ENCODE results near the gene FASTKD2.
"Not testable (repeated sequence)": the region's sequence is repeated elsewhere in the genome, so short reads cannot be mapped to it uniquely, and the experiment has no call there.

Gene FASTKD2

DNA sequence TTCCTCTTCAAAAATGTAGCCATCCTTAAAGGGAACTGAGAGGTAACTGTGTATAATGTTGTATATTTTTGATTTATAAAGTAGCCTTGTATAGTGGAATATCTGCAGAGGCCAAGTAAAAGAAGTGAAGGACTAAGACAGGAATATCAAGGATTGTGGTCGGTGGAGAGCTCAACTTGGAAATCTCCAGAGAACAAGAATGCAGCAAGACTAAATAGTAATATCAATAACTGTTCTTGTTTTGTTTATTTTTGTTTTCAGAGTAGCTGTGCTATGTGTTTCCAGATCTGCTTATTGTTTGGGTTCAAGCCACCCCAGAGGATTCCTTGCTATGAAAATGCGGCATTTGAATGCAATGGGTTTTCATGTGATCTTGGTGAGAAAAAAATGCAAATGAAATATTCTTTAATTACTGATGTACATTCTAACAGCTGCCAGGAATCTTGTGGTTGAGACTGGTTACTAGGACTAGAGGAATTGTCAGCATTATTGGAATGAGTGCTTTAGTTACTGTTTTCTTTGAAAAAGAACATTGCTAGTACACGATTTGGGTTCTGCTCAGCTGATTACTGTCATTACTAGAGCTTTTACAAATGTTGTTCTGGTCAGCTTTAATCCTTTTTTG, 25.0 kb downstream of the FASTKD2 start:
- no peak for DNase-seq (ENCODE audit: low read depth)

DNA sequence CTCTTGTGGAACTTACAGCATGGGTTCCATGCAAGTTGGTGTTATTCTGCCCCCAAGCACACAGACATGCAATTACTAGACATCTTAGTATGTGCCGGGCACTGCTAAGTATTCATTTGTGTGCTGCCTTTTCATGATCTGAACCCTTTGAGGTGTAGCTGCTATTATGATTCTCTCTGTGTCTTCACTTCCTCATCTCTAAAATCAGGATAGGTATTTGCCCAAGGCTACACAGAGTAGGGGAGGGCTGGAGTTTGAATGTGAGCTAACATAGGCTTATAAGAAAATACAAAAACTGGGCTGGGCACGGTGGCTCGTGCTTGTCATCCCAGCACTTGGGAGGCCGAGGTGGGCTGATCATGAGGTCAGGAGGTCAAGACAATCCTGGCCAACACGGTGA, 27.2 kb downstream of the FASTKD2 start:
- no peak for DNase-seq (ENCODE audit: low read depth)

DNA sequence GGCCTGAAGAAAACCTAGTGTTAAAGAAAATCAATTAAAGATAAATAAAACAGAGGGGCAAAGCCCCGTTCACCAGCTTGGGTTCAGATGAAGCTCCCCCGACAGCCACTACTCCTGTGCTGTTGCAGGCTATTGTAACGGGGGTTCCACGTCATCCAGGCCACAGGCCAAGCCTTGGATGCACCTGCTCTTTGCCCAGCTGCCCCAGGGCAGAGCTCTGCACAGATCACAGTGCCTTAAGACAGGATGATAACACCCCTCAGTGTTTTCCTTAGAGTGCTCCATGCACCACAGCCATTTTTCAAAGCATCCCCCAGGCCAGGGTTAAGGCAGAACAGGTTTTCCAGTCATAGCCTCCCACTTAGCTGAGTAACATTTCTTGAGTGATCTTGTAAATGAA, 32.0 kb downstream of the FASTKD2 start:
- DNase-seq (ENCODE audit: low read depth) = no peak

DNA sequence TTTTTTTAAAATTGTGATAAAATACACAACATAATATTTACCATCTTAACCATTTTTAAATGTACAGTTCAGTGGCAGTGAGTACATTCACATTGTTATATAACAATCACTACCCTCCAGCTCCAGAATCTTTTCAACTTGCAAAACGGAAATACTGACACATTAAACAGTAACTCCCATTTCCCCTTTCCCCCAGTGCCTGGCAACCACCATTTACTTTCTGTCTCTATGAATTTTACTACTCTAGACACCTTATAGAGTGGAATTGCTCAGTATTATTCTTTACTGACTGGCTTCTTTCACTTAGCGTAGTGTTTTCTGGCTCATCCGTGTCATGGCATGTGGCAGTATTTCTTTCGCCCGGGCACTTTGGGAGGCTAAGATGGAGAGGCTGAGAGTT, 32.6 kb downstream of the FASTKD2 start:
- DNase-seq (ENCODE audit: low read depth) = no peak

DNA sequence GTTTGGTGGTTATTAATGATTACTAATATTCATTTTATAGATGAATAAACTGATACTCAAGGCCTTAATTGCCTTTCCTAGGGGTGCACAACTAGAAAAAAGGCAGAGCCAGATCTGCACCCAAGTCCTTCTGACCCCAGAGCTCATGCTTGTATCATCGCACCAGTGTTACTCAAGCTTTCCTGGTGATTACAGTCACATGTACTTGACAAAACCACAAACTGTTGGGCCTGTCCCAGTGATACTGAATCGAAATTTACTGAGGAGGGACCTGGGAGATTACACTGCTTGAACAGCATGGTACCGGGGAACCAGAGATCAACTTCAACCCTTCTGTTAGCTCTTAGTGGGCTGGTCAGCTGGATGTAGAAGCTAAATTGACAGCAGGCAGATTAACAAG, 33.7 kb downstream of the FASTKD2 start:
- no peak for DNase-seq (ENCODE audit: low read depth)

DNA sequence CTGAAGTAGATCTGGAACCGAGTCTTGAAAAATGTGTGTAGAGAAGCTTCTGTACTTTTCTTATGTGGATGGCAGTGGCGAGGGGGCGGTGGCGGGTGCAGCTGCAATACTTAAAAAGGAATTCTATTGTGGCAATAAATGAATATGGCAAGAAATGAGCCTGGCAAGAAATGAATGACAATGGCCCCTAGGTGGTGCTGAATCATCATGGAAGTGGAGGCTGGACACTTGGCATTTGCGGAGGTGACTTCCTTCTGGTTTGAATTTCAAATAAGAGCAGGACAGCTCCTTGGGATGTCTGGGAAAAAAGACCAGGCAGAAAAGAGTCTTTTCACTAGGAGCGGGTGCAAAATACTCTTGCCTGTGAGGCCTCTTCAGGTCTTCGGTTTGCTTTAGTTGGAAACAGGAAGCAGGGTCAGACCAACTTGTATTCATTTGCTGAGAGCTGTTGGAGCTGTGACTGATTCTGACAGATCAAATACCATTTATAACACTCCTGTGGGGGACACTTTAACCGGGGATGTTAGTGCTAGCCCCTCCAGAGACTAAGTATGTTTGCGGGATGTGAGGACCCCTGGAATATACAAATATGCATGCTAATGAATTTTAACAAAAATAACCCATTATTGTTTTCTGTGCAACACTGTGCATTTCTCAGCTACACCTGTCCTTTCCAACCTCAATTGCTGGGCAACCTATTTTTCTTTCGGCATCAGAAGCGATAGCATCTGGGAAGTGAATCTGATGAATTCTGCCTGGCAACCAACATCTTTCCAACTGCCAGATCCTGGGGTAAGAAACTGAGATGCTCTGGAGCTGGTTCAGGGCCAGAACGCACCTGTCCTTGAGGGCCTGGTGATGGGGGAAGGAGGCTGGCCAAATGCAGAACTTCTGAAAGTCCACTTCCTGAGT, 35.4 kb downstream of the FASTKD2 start:
- no peak for DNase-seq (ENCODE audit: low read depth)

DNA sequence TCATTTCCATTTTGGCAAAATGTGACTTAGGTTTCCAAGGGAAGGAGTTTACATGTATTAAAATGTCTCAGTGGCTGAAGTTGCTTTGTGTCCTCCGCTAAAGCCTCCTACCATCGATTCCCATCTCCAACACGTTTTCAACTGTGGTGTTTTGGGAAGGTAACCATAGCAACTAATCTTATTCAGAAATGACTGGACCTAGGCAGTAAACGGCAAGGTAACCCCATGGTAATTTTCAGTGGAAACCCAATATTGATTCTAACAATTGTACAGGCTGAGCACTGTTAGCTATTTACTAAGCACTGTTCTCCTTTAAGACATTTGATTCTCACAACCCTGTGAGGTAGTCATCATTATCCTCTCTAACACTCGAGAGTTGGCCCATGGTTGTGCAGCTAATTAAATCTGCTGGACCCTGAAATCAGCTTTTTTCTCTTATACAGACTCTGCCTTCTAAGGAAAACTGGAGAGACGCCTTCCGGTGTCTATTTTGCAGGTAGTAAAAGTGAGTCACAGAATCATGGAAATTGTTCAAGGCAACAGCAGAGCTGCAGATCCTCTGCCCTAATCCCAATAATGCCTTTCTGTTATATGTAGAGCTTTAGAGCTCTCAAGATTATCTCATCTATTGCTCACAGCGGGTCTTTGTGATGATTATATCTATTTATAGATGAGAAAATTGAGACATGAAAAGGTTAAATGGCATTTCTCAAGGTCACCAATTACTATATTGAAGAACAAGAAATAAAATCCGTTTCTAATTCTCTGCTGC, 36.2 kb downstream of the FASTKD2 start:
- no peak for DNase-seq (ENCODE audit: low read depth)

DNA sequence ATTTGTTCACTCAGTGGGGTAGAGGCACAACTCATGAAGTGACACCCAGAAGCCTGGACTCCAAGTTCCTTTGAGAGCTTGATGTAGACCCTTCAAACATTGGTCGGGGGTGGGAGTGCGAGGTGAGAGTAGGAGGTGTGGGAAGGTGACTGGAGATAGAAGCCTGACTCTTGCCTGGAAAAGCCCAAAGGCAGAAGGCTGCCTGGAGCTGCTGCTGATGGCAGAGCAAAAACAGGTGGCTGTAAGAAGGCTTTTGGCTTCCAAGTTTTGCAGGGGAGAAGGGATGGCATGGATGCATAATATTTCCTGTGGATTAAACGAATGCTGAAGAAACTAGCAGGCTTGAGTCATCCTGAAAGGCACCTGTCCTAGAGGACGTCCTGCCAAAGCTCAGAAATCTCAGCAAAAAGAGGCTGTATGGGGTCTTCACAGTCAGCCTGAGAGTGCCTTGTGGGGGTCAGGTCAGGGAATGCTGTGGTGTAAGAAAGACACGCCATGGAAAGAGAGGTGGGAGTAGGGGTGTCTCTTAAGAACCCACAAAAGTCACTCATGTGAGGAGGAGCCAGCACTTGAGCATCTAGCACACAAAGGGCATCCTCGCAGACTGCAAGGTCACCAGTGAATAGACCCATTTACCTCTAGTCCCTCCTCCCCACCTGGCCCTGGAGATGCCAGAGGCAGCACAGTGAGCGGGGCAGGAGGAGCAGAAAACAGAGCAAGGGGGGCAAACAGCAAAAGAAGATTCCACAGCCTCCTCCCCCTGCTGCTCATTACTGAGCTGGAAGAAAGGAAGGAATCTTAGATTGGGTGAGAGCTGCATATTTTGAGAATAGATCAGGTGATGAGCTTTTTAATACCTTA, 37.5 kb downstream of the FASTKD2 start:
- DNase-seq (ENCODE audit: low read depth) = no peak

DNA sequence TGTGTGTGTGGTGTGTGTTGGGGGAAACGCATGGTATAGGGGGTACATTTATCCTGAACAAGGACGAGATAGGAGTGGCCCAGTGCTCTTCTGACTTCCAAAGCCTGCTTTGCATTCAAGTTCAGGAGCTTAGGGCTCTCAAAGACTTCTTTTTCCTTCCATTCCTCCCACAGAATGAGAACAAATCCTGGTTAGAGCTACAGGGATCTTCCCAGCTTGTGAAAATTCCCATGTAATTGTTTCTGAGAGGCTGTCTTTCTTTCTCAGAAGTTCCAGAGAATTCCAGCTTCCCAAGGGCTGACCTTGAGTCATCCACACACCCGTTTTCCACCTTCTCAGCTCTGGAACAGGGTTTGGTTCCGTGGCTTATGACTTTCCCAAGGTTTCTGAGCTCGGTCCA, 38.9 kb downstream of the FASTKD2 start:
- no peak for DNase-seq (ENCODE audit: low read depth)

DNA sequence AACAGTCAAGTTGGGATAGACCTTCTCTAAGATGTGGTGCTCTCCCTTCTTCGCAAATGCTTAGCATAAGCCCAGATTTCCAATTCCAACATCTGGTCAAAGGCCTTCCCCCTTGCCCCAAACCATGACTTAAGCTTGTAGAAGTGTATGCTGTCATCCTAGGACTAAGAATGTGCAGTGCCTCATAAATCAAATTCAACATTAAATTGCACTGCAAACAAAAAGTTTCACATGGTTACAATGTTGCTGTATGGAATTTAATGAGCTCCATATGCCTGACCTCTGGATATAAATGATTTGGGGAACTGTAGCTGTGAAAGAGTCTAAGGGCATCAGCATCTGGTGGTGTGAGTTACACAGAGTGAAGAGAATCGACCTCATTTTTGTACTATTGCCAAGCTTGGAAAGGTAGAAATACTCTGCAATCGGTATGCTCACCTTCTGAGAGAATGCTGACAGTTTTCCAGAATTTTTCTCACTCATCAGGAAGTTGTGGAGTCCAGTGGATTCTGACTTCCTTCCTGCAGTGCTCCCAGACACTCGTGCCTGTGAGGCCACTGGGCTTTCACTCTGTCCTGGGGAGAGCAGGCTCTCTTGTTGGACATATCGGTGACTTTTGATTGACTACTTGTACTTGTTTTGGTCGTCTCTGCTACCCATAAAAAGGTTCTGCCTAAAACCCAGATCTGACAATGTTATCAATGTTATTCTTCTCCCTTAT, 40.6 kb downstream of the FASTKD2 start:
- no peak for DNase-seq (ENCODE audit: low read depth)

DNA sequence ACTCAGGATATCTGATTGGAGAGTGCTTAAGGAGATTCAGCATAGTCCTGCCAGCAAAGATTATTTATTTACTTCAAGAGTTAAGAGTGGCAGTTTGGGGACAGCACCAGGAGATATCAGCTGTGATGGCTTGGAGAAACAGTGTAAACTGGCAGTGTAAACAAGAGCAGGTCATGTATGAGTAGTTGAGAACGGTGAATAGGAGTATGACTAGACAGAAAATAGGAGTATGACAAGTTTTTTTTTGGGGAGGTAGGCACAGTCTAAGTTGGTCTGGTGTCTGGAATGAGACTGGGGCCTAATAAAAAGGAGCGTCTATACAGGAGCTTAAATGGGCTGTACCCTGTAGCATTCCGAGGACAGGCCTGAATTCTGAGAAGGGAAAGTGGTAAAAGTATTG, 42.2 kb downstream of the FASTKD2 start:
- not testable (repeated sequence) for DNase-seq (ENCODE audit: low read depth)

DNA sequence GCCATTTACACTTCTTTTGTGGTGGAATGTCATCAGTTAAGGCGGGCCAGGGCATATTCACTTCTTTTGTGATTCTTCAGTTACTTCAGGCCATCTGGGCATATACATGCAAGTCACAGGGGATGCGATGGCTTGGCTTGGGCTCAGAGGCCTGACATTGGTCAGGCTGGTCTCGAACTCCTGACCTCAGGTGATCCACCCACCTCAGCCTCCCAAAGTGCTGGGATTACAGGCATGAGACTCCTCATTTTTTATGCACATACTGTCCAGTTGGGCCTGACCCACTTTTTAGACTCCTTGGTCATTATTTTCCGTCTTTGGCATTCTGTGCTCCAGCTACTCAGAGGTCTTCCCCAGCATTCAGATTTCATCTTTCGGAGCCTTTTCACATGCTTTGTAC, 47.1 kb downstream of the FASTKD2 start:
- not testable (repeated sequence) for DNase-seq (ENCODE audit: low read depth)

DNA sequence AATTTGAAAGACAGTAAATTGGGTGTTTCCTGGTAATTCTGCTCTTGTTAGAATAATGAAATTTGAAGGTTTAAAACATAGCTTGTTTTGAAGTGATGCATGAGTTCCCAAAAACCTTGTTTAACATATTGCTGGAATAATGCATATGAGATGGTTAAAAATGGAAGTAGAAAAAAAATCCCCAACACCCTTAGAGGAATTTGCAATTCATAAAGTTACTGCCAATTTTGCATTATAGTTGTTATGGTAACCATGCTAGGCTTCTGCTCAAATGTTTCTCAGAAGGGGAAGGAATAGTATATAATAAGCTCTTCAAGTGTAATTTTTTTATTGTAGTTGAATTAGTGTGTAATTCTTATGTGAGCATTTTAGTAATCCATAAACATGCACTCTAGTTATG, 49.1 kb downstream of the FASTKD2 start:
- DNase-seq (ENCODE audit: low read depth) = no peak

DNA sequence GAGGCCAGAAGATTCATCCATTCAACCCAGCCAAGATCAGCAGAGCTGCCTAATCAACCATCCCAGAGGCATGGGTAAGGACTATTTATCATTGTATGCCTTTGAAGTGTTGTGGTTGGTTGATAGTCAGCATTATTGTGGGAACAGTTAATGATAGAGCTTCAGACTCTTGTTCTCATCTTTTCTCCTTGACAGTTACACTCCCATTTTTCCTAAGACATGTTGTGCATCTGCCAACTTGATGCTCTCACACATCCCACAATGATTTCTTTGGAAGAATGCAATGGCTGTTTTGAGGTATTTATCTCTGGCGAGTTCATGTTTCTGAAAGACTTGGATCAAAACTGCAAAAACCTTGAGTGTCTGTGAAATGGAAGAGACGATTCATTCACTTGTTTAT, 55.4 kb downstream of the FASTKD2 start:
- no peak for DNase-seq (ENCODE audit: low read depth)

DNA sequence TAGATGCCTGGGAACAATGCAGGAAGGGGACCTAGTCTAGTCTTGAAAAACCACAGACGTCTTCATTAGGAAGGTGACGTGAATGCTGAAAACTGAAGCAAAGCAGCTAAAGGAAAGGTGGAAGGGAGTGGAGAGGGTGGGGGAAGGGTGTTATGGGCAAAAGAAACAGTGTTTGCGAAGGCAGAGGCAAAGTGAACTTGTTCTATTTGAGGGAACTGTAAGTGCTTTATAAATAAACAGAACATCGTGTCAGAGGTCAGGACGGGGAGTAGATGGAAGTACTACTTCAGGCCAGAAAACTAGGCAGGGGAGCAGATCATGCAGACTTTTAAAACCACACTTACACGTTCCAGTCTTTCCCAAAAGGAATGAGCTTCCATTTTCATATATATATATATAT, 57.8 kb downstream of the FASTKD2 start:
- no peak for DNase-seq (ENCODE audit: low read depth)

DNA sequence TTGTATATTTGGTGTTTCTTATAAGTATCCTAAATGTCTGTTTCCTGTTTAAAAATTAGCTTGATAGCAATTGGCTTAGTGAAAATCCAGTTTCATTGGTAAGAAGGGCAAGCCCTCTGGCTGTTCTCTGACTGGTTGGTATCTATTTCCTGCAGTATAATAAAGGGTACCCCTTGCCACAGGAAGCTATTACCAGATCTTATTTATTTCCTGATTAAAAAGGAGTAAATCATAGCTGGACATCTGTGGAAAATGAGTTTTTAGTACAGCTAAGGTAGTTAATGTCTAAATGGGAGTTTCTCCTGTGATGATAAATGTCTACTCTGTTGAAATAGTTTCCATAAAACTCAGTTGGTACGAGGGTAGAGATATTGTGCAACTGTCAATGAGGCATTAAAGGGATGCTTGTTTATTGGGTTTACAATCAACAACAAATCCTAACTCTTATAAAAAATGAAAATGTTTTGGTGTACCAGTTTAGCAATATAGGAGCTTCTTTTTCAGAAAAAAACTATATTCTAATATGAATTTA, 58.7 kb downstream of the FASTKD2 start:
- no peak for DNase-seq (ENCODE audit: low read depth)

DNA sequence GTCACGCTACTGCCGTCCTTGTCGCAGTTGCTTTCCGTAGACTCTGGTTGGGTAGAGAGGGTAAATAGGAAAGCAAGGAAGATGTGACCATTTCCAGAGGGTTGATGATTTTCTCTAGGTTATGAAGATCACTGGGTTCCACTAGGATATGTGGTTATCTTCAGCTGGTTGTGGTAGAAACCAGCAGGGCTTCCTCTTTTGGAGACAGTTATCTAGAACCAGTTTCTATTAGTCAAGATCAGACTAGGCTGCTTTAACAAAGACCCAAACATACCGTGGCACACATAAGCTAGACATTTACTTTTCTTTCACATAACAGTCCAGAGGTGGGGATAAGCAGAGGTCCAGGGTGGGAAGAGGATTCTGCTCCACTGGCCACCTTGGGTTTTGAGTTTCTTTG, 59.6 kb downstream of the FASTKD2 start:
- no peak for DNase-seq (ENCODE audit: low read depth)

DNA sequence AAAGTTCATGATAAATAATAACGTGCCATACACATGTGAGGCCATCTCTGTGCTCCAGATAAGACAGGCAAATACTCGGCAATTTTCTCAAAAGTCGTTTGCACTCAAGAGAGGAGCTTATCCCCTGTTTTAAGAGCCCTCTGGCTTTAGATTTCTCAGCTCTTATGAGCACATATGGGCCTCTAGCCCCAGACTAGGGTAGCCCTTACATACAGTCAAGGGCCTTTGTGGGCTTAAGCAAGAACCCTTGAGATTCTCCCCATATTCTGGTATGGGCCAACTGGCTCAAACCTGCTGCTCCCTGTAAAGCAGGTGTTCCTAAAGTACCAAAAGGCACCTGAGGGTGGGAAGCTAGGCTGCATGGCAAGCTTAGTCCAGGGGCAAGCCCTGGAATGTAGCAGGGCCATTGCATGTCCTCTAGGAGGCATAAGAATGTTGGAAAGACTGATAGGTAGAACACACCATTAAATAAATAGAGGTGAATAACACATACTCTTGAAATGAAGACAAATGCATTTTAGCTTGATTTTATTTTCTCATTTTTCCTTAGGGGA, 66.1 kb downstream of the FASTKD2 start:
- no peak for DNase-seq (ENCODE audit: low read depth)

DNA sequence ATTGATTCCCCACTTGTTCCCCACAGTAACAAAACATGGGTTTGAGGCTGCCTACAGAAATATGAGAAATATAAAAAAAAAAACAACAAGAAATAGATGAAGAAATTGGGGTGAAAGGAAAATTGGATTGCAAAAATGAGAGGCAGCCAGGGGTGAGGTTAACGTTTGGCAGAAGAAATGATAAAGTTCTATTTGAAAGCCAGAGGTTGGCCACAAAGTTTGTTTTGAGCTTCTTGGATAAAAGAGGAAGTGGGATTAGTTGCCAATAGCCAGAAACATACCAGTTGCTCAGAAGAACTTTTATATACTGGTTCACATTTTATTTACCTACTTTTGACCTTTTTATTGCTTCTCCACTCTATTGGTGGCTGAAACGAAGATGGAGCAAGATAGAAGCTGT, 67.5 kb downstream of the FASTKD2 start:
- no peak for DNase-seq (ENCODE audit: low read depth)

DNA sequence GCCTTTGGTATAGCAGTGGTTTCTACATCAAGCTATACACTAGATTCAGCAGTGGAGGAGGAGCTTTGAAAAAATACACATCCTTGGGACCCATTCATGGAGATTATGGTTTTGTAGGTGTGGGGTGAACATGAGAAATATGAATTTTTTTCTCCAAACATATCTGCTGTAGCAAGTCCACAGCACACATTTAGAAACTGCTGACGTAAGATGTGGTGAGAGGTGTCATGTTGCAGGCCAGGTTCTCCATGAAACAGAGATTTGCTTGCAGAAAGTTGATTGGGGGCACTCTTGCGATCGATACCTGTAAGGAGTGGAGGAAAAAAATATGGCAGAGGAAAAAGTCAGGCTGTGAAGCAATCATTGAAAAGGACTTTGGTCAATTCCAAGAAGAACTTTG, 67.9 kb downstream of the FASTKD2 start:
- DNase-seq (ENCODE audit: low read depth) = no peak

DNA sequence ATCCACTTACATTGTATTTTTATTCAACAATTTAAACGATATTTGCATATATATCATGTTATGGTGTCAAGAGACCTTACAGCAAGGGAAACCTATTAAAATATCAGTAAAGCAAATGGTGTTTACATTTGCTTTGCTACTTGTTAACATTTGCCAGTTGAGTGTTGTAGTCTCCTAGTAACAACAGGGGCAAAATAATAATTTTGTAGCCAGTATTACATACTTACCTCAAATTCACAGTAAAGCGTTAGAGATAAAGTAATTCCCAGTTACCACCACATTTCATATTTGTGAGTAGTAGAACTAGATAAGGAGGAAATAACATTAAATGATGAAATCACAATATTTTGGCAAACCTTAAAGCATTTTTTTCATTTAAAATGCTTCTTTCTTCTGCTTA, 71.3 kb downstream of the FASTKD2 start:
- DNase-seq (ENCODE audit: low read depth) = no peak
